Limb (tissue), 2 donors: Measurements from ENCODE around the gene PDIA3.
"Not testable (repeated sequence)": the region's sequence is repeated elsewhere in the genome, so short reads cannot be mapped to it uniquely, and the experiment has no call there.

Source experiments
- DNase-seq, 2 donors: peaks; one replicate each; pipeline ENCODE4 v3.0.0-alpha.2; 2016; ENCODE audit errors: extremely low spot score in 2 of 2

Gene PDIA3

GRCh38 chr15:43776718-43777266 lies 30.6 kb downstream of the PDIA3 start, which contains the start of gene ELL3:
Gene ELL3 (minus strand): TSS chr15:43776966. CDS start chr15:43776901, 65 bp downstream.
- peak; percentile 36 to 79 for DNase-seq

GRCh38 chr15:43777267-43777914 lies 31.2 kb downstream of the PDIA3 start:
- DNase-seq: peak; percentile 55 to 79

GRCh38 chr15:43779016-43779415 lies 32.8 kb downstream of the PDIA3 start:
- DNase-seq: no peak

- no peak for DNase-seq
Observed at GRCh38 chr15:43789409-43789808, 43.2 kb downstream of the PDIA3 start.

GRCh38 chr15:43791993-43792760 lies 45.9 kb downstream of the PDIA3 start, which contains the start of gene SERF2:
Gene SERF2 (plus strand): TSS chr15:43792320. CDS start chr15:43792377, 57 bp downstream.
- DNase-seq: peak; percentile 99 to 100

- DNase-seq: peak in 1 of 2 donors; percentile 42
Observed at GRCh38 chr15:43792761-43793476, 46.7 kb downstream of the PDIA3 start.

GRCh38 chr15:43793647-43794046 lies 47.4 kb downstream of the PDIA3 start:
- DNase-seq: no peak

- no peak for DNase-seq
Observed at GRCh38 chr15:43794269-43795037, 48.2 kb downstream of the PDIA3 start.

GRCh38 chr15:43795197-43795596 lies 49.0 kb downstream of the PDIA3 start:
- no peak for DNase-seq

- no peak for DNase-seq
Observed at GRCh38 chr15:43795997-43796396, 49.8 kb downstream of the PDIA3 start.

GRCh38 chr15:43796566-43796965 lies 50.3 kb downstream of the PDIA3 start:
- DNase-seq: no peak

GRCh38 chr15:43799209-43799944 lies 53.1 kb downstream of the PDIA3 start:
- no peak for DNase-seq

GRCh38 chr15:43799945-43800285 lies 53.7 kb downstream of the PDIA3 start, which contains the start of gene SERINC4:
Gene SERINC4 (minus strand): TSS chr15:43800220. CDS start chr15:43799986, 234 bp downstream.
- DNase-seq: no peak

GRCh38 chr15:43800286-43801141 lies 54.3 kb downstream of the PDIA3 start, which contains the start of gene HYPK:
Gene HYPK (plus strand): TSS chr15:43800599. CDS start chr15:43800623, 24 bp downstream.
- DNase-seq: peak; percentile 92 to 94

- not testable (repeated sequence) for DNase-seq
Observed at GRCh38 chr15:43802676-43803075, 56.4 kb downstream of the PDIA3 start.

- DNase-seq: no peak
Observed at GRCh38 chr15:43808435-43808950, 62.3 kb downstream of the PDIA3 start.

GRCh38 chr15:43808960-43809678 lies 62.9 kb downstream of the PDIA3 start:
- DNase-seq: no peak

- not testable (repeated sequence) for DNase-seq
Observed at GRCh38 chr15:43815064-43815463, 68.8 kb downstream of the PDIA3 start.
